Kidney tubule cell (primary cell): ENCODE results near the gene H2BK1.

Experiments used
- DNase-seq: peaks from one replicate; pipeline ENCODE4 v3.0.0-alpha.2; 2018; ENCODE audit warnings: low spot score

Gene H2BK1

DNA sequence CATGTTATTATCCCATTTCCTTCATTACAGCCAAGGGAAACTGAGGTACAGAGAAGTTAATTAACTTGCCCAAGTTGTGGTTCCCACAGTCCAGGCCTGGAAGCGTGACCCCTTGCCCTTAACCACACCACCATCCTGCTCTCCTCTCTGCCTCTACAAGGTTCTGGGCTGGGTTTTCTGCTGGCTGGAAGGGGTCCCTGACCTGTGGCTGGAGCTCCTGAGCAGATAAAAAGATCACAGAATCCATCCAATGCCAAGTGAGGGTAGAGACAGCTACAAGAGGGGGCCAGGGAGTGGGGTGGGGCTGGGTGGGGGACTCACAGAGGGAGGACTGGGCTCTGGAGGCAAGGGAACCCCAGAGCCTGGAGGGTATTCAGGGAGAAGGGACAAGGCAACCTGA, 33.0 kb downstream of the H2BK1 start:
- DNase-seq: no peak

DNA sequence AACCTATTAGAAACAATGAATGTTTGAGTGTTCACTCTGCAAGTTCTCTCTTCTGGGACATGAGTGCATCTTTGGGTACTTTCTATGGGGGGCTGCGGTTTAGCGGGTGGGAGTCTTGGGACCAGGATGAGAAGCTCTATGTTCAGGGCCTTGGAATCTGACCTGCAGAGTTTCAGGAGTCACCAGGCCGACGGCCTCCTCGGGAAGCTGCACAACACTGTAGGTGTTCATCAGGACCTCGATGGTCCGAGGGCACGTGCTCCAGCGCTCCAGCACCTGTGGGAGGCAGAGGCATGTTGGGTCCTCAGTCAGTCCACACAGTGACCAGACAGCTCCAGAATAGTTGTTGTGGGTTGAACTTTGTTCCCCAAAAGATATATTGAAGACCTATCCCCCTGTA, 33.9 kb downstream of the H2BK1 start:
- no peak for DNase-seq

DNA sequence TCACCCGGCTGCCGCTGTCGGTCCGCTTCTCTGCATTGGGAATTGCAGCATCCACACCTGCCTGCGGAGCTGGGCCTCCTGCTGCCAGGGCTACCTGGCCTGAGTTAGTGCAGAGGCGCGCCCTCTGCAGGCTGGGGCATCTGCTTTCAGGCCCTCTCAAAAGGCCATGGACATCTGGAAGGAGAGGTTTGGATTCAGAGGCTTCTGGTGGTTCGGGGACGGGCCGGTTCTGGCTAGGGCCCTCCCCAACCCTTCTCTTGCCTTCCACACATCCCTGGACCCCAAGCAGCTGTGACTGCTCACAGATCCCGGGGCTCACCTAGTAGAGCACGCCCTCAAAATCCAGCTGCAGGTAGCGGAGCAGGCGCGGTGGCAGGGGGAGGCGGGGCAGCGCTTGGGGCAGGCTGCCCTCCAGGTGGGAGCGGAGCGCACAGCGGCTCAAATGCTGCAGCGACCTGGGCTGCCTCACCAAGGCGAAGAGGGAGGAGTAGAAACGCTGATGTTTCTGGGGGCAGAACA, 34.4 kb downstream of the H2BK1 start:
- DNase-seq: no peak

DNA sequence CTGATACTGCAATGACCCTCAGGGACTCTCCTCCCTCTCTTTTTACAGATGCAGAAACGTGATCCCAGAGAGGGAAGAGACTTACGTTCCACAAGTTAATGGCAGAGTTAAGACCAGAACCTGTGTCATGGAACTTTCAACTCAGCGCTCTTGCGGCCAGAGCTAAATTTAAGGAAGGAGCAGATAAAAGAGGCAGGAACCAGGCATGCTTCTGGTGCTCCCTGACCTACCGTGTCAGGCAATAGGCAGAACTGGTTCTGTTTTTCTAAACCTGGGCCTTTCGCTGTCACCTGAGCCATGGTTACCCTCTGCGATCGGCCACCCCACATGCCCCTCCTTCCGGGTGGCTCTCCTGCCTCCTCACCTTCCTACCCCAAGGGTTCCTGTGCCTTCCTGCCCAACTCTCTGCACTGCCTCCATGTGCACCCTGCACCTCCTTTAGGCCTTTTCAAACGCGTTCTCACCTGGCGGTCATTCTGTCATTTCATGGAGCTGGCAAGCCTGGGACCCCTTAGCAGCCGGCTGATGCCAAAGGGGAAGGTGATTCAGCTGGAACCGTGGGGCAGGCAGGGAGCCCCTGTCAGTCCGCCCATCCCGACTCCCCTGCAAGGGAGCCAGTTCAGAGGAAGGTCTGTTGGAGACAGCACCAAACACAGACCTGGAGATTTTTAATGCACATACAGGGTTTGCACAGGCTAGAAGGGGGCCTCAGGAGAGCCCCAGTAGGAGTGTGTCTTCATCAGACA, 35.1 kb downstream of the H2BK1 start:
- DNase-seq: no peak

DNA sequence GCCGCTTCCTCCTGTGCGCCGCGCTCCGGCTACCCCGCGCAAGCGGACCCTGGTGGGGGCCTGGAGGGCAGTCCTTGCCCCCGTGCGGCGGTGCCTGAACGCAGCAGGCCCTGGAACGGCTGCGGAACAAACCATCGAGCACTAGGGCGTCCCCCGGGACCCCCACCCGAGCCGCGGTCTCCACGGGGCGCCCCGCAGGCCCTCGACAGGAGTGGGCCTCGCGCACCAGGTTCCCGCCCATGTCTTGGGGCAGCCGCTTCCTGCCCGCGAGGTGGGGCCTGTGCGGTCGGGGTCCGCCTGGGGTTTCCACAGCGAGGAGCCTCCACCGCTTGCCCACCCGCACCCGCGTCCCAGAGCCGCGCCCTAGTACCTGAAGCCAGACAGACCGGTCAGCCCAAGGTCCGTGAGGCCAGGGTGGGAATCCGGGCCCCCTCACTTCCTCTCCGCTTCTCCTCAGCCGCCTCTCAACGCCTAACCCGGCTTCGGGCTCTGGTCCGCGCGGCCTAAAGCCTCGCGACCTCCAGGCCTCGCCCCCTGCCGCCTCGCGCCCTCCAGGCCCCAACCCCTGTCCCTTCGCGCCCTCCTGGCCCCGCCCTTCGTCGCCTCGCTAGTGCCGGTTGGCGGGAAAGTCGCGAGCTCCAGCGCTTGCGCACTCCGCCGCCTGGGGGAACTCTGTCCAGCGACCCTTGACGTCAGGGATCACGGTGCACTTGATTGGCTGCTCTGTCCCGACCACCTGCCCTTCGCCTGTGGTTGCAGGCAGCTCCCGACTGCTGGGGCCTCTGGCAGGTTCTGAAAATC, 35.8 kb downstream of the H2BK1 start:
- no peak for DNase-seq

GRCh38 chr7:151173386-151174245, 36.7 kb downstream of the H2BK1 start:
- no peak for DNase-seq

- DNase-seq: peak; percentile 66
Observed at GRCh38 chr7:151172273-151173141, 37.8 kb downstream of the H2BK1 start.

GRCh38 chr7:151168787-151169162, 41.5 kb downstream of the H2BK1 start:
- no peak for DNase-seq

DNA sequence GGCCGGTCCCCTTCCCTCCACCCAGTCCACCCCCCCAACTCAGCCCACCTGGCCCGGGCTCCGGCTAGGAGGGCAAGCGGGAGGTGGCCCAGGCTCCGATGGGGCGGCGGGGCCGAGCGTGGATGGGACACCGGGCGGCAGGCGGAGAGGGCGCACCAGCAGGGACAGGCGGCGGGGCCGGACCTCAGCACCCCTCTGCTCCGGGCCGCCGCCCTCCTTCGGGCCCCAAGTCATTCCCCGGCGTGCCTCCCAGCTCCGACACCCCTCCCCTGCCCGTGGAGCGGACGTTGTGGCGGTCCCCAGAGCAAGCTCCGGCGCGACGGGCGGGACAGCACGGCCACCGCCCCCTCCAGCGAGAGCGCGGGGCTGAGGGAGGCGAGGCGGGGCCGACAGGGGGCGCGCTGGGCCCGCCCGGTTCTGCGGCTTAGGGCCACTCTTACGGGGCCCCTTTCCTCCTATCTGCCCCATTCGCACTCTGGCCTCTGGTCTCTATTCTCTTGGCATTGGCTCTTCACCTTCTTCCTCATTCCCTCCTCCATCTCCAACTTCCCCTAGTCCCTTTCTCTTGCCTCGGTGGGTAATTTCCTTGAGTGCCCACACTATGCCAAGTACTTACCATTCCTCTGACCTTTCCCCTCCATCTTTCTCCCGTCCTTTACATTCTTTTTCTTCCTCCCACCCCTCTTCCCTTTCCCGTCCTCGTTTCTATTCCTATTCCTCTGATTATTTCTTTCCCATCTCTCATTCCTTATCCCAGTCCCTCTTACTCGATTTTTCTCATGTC, 42.1 kb downstream of the H2BK1 start:
- no peak for DNase-seq

DNA sequence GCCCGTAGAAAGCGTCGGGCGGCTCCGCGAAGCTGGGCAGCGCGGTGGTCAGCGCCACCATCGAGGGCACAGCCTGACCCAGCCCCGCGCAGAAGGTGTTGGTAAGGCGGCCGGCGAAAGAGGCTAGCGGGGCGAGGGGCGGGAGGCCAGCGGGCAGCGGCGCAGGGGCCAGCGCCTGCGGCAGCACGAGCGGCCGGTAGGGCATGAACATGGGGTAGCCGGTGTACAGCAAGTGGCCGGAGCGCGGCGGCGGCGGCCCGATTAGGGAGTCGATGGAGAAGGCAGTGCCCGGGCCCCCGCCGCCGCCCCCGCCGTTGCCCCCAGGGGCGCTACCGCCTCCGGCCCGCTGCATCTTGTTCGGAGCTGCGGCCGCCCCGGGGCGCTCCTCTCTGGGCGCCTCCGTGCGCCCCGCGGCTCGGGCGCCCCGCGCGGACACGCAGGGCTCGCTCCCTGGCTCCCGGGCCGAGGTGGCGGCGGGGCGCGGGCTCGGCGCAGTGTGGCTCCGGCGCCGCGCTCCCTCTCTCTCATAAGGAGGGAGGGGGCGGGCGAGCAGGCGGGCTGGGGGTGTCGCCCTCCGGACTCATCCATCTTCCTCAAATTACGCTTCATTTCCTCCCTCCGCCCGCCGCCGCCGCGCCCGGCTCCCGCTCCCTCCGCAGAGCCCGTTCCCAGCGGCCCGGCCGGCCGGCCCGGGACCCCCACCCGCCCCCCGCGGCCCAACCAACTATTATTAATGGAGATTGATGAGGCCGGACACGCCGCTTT, 42.9 kb downstream of the H2BK1 start, which contains the start of gene GBX1:
GBX1 (minus strand) TSS at position 498 of the 765 bp plus-strand sequence; CDS start at position 352, 146 bp downstream.
- peak; percentile 23 for DNase-seq

- DNase-seq: no peak
Observed at GRCh38 chr7:151166629-151167196, 43.6 kb downstream of the H2BK1 start.

DNA sequence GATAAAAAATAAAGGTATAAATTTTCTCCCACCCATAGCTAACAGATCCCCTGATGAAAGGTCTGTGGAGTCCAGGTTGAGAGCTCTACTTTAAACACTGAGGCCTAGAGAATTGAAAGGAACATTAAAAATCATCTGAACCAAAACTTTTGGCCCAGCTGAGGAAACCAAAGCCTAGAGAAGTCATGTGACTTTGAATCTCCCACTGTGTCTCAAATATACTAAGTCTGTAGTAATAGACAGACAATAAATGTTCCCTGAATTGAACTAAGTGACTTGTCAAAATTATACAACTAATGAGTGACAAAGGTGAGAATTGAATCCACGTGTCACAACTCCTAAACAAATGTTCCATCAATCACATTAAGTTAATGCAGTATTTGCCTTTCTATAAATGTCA, 48.5 kb downstream of the H2BK1 start:
- no peak for DNase-seq
